ENCODE results near the gene ATR.

ATR gene

DNA sequence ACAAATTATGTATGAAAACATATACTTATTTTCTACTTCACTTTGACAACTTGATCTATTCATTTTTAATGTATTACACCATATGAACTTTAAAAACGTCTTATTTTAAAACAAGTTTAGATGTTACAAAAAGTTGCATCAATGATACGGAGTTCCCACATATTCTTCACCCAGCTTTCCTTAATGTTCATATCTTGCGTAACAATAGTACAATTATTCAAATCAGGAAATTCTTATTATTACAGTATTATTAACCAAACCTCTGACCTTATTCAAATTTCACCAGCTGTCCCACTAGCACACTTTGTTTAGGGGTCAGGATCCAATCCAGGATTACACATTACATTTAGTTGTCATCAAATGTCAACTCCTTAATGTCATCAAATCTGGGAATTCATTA is 117.8 kb downstream of the ATR start:
- TF ChIP-seq, protein P1, sequence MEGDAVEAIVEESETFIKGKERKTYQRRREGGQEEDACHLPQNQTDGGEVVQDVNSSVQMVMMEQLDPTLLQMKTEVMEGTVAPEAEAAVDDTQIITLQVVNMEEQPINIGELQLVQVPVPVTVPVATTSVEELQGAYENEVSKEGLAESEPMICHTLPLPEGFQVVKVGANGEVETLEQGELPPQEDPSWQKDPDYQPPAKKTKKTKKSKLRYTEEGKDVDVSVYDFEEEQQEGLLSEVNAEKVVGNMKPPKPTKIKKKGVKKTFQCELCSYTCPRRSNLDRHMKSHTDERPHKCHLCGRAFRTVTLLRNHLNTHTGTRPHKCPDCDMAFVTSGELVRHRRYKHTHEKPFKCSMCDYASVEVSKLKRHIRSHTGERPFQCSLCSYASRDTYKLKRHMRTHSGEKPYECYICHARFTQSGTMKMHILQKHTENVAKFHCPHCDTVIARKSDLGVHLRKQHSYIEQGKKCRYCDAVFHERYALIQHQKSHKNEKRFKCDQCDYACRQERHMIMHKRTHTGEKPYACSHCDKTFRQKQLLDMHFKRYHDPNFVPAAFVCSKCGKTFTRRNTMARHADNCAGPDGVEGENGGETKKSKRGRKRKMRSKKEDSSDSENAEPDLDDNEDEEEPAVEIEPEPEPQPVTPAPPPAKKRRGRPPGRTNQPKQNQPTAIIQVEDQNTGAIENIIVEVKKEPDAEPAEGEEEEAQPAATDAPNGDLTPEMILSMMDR (IDR thresholded peaks at IDR 0.05; ENCODE audit: low read depth, low read length) = no peak
- DNase-seq (ENCODE audit: extremely low read depth, low read depth) = no peak

GRCh38 chr3:142459929-142460328 is 118.6 kb downstream of the ATR start:
- TF ChIP-seq, protein P1 (IDR thresholded peaks at IDR 0.05; ENCODE audit: low read depth, low read length) = no peak
- DNase-seq (ENCODE audit: extremely low read depth, low read depth) = no peak

- TF ChIP-seq, protein P1 (IDR thresholded peaks at IDR 0.05; ENCODE audit: low read depth, low read length) = no peak
These were observed 119.4 kb downstream of the ATR start for GRCh38 chr3:142459096-142459495.

GRCh38 chr3:142450881-142451280 is 127.7 kb downstream of the ATR start:
- no peak for DNase-seq (ENCODE audit: extremely low read depth, low read depth)
- TF ChIP-seq, protein P1 (IDR thresholded peaks at IDR 0.05; ENCODE audit: low read depth, low read length) = no peak

More at GRCh38 chr3:142459096-142459495, 119.4 kb downstream of the ATR start:
- DNase-seq (ENCODE audit: extremely low read depth, low read depth) = no peak

DNA sequence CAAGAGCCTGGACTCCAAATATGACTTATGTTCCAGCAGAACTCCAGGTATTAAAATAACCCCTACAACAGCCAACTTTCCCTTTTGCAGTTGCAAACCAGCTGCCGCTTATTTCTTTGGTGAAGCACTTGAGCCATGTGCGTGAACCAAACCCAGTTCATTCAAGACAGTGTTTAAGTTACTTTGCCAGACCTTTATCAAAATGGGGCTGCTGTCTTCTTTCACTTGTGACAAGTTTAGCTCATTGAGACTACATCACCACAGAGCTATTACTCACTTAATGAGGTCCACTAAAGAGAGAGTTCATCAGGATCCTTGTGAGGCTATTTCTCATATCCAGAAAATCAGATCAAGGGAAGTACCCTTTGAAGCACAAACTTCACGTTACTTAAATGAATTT is 128.3 kb downstream of the ATR start:
- no peak for DNase-seq (ENCODE audit: extremely low read depth, low read depth)
- TF ChIP-seq, protein P1 (IDR thresholded peaks at IDR 0.05; ENCODE audit: low read depth, low read length) = no peak

DNA sequence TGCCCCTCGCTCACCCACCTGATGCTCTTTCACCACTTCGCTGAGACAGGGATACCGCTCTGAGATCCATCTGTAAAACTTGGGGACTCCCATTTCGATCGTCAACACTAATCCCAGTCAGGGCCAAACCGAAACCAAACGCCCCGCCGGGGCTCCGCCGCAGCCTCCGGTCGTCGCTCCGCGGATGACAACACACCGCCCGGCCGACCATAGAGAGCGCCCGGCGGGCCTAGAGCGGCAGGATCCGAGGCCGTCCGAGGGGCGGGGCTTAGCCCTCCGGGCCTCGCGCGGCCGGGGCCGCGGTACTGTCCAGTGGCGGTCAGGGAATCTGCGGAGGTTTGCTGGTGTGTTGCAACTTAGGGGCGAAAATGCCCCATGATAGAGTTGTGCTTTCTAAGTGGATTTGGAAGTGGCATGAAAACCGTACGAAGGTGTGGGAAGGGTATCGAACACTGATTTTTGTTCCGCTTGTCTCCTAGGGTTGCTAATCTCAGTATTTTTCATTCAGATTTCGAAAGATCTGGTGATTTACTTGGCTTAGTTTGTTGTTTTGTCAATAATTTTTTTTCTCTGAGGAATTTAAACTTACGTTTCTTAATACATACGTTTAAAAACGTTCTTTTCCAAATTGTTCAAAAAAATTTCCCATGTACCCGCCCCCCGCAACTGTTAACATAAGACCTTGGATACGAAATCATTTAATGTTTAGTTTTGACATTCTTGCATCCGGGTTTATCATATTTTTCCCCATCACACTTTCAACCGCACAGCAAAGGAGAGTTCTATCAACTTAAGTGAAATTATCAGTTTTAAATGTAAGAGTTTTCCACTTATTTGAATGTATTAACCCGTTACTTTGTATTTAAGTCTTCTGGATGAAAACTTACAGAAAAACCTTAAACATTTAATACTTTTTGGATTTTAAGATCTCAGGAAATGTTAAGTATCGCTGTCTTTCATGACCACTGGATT is 130.4 kb downstream of the ATR start, which contains the start of gene XRN1:
XRN1 (minus strand) TSS at position 186 of the 972 bp plus-strand sequence; CDS start at position 93, 93 bp downstream.
- DNase-seq (ENCODE audit: extremely low read depth, low read depth) = peak; percentile 88
- TF ChIP-seq, protein P1 (IDR thresholded peaks at IDR 0.05; ENCODE audit: low read depth, low read length) = no peak

DNA sequence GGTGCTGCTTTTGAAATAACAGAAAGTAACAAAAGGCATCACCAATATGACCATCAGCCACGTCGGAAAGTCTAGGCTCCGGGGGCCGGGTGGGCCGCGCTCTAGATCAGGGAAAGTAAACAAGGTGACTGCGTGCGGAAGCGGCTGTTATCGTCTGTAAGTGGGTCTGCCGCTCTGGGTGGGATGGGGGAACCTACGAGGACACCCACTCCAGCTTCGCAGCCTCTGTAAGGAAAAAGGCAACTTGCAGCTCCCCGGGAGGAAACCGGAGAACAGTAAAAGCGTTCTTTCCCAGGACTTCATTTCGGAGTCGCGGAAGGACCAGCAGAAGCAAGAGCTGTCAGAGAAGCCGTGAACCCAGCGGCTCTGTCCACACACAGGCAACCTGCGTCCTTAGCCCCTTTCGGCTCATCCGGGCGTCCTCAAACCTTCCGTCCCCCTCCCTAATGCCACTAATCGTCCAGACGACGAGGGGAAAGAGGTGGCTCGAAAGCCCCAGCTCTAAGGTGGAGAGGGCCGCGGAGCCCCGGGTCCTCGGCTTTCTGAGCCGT is 131.2 kb downstream of the ATR start:
- DNase-seq (ENCODE audit: extremely low read depth, low read depth) = no peak

More for the DNA sequence above, 131.2 kb downstream of the ATR start:
- TF ChIP-seq, protein P1 (IDR thresholded peaks at IDR 0.05; ENCODE audit: low read depth, low read length) = no peak

Data from AG09319 (cell line).